Hematopoietic multipotent progenitor cell treated with erythropoietin and hydrocortisone succinate and interleukin-3 and kit ligand, for 17 days (in vitro differentiated cells): ENCODE data around the gene C1QC.

ENCODE experiments used
- DNase-seq: peaks from one replicate; pipeline ENCODE4 v3.0.0-alpha.2; 2015; ENCODE audit warnings: low spot score

The C1QC gene

DNA sequence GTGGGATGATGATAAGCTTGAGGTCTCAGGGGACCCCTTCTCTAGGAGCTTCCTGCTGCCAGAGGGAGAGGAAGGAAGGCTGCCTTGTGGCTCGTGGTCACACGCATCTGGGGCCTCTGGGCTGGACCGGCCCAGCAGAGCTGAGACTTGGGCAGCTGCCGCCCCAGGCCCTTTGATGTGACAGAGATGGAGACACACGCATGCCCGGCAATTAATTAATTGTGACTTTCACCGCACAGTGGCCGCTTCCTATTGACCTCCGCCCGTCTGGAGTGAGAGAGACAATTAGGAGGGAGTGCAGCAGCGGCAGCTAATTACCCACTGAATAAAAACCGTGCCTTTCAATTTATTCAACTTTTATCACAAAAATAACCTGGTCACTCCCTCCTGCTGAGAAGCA, 23.6 kb upstream of the C1QC start:
- DNase-seq = no peak

DNA sequence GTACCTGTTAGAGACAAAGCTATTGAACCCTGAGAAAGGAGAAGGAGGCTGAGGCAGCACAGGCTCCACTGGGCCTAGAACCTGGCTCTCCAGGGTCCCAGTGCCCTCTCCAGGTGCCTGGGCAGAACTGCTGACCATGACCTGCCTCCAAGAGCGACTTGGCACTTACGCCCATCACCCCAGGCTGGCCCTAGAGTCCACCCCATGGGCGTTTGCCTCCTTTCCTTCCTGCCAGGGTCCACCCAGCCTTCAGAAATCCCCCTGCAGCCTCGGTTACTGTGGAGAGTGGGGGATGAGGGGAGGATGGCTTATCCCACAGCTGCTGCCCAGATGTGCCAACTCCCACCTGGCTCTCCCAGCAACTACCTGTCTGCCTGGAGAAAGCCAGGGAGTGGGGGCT, 21.7 kb upstream of the C1QC start:
- DNase-seq = no peak

DNA sequence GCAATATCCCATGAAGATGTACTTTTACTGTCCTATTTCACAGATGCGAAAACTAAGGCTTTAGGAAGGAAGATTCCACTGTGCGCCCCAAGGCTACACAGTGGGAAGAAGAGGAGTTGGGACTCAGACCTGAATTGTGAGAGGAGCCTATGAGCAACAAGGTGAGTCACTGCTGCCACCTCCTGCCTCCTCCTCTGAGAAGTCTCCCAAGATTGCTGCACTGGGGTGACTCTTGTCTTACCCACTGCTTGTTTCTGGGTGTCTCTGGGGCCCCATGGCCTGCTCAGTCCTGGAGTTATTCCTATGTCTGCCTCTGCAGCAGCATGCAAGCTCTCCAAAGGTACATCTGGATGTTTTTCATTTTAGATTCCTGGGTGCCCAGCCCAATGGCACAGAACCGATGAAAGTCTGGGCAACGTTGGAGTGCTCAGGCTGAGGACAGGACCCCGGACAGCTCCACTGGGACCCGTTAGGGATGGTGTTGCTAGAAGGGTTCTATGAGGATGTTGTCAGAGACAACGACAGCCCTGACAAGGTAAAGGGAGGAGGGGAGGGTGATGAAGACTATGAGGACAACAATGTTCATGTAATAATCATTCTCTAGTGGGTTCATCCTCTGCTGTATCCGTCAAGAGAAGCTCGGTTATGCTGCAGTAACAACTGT, 18.0 kb upstream of the C1QC start:
- DNase-seq = no peak

DNA sequence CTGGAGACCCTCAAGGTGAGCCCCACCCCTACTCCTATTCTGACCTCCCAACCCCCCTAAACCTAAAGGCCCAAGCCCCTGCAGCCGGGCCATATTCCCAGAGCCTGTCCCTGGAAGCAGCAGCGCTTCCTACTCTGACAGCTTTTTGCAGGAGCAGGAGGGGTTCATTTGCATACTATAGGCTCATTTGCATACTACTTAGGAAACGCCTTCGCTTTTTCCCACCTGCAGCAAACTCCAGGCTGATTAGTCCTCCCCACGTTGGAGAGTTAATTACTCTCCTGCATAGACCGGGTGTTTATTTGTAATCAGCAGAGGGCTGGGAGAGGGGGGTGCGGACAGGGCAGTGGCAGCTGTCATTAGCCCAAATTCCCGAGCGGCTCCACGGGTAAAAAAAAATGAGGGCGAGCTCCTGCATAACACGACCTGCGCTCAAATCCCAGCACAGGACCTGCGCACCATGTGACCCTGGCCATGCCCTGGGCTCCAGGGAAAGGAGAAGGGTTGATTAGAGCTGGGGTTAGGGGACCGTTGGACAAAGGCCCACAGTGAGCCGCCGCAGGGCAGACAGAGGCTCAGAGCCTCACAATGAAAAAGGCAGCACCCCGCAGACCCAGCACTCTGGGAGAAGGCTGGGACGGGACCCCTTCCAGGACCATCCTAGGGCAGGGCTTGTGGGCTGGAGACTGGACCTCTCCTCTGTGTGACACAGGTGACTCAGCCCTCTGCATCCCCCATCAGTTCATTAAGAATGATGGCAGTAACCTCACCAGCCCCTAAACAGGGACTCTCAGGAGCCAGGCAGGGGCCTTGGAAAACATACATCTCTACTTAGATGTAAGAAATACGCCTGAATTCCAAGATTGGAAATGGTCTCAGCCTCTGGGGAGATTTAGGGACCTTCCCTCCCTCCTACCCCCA, 16.9 kb upstream of the C1QC start:
- no peak for DNase-seq

DNA sequence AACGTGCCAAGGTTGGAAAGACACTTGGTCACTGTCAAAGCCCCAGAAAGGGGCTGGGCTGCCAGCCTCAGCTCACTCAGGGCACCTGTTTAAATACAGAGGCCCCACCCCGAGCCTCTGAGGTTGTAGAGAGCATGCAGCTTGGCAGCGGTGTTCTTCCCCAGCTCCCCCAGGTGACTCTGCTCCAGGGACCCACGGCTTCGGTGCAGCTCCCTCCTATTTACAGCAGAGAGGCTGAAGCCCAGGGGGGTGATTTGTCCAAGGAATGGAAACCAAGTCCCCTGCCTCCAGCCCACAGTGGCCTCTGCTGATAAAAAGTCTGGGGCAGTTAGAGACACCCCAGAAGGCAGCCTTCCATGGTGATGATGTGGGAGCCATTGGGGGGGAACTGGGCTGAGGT, 16.1 kb upstream of the C1QC start:
- no peak for DNase-seq

DNA sequence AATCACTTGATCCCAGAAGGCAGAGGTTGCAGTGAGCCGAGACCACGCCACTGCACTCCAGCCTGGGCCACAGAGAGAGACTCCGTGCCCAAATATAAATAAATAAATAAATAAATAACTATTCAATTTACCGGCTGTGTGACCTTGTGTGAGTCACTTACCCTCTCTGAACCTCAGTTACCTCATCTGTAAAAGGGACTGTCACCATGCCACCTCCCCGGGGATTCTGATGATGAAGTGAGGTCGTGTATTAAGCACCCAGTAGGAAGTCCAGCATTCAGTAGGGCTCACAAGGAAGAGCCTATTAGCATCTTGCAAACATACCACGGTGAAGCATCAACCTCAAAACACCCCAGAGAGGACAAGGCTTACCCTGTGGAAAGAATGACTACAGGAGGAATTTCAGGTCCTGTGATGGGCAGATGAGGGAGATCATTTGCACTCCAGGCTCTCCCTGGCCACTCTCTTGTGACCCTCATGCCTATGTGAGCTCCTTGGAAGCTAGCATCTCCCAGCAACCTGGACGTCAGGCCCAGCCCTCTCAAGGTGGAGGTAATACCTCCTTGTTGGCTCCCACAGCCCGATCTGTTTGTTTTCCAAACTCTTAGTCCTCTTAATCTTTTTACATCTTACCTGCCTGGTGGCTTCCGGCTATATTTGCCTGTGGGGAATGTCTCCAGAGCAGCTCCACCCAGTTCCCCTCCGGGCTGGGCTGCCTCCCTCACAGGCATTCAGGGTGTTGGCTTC, 14.6 kb upstream of the C1QC start:
- no peak for DNase-seq

DNA sequence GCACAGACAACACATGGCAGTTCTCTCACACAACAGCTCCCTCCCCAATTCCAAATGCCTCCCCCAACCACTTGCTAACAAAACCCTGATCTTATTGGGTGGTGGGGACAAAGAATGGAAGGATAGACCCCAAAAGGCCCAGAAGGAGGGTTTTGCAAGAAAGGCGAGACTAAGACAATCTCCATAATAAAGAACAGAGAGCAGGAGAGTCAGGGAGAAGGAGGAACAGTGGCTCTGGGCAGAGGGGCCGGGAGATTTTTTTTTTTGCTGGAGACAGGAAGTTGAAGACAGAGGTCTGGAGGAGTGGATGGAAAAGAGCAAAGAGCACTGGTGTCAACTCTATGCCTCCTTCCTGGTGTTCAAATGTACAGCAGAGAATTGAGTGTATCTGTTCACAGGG, 13.5 kb upstream of the C1QC start:
- no peak for DNase-seq

DNA sequence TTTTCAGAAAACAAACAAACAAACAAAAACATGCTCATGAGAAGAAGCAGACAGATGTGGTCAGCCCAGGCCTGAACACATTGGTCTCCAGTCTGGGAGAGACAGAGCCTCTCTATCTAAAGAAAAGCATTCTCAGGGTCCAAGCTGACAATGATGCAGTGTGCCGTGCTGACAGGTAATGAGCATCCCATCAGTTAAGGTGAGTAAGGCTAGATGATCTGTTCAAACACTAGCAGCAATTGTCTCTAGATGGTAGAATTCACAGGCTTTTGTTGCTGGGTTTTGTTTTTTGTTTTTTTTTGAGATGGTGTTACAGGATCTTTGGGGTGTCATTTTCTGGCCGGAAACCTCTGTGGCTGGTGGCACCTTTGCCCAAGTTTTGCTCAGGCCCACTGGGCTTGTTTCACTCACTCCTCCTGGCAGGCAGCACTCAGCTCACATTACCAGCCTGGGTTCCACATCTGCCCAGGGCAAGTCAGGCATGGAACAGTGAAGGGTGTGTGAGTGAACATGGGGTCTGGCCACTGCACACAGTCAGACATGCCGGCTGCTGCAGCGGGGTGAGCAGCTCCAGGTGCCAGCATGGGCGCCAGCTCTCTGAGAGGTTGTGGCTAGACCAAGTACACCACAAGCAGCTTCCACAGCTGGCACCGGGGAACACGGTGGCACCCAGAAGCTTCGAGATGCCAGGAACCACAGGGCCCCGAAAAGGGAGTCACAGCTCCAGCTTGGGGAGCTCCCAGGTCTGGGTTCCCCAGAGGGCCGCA, 9.6 kb upstream of the C1QC start:
- no peak for DNase-seq

DNA sequence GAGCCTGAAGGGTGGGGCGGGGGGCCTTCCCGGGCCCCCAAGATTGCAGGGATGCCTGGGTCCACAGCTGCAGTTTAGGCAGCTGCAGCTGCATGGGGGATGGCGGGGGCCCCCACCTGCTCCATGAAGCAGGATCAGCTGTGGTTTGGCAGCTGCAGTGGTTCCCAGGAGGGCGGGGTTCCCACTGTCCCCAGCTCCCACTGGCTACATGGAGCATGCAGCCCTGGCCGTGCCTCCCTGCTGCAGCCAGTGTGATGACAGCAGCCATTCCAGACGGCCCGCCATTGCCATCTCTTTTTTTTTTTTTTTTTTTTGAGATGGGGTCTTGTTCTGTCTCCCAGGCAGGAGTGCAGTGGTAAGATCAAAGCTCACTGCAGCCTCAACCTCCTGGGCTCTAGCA, 8.0 kb upstream of the C1QC start:
- no peak for DNase-seq

DNA sequence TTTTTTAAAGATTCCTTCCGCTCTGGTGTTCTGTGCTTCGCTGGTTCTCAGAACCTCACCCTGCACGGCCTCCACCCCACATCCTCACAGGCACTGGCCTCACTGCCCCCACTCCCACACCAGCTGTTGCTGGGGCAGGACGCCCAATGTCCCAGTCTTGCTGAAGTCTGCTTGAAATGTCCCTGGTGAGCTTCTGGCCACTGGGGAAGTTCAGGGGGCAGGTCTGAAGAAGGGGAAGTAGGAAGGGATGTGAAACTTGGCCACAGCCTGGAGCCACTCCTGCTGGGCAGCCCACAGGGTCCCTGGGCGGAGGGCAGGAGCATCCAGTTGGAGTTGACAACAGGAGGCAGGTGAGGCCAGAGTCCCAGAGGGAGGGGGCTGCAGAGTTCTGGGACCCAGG, 7.1 kb upstream of the C1QC start, which contains the start of gene C1QA:
C1QA (plus strand) TSS at position 276 of the 400 bp plus-strand sequence. CDS start 989 bp downstream, outside the sequence.
- no peak for DNase-seq

DNA sequence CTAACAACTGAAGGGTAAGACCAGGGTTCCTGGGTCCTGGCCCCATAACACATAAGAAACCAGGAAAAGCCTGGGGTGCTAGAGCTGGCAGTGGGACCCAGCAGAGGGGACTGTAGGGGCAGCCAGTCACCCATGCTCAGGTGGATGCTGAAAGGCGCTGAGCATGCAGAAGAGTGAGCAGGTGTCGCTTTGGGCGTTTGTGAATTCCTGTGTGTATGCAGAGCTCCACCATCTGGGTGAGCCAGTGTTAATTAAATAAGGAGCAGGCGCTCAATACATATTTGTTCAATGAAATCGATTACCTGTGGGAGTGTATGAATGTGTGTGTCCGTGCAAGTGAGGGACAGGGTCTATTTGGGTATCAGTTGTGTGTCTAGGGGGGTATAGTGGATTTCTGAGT, 6.5 kb upstream of the C1QC start:
- no peak for DNase-seq

DNA sequence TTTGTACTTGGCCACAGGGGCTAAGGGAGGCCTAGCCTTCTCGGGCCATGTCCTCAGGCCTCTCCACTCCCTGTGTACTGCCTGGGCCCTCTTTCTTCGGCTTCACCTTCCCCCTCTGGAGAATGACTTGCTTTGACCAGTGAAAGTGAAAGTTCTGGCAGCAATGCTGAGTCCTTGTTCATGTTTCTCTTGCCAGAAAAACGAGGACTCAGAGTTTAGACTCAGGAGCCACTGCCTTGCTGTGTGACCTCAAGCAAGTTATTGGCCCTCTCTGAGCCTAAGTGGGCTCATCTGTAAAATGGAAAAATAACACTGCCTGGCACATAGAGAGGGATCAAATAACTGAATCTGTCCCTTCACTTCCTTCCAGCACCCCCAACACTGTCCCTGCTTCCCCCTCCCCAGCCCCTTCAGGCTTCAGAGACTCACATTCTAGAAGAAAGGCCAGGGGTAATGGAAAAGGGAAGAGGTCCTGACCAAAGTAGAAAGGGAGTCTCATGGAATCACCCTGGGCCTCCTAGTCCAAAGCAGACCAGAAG, 5.5 kb upstream of the C1QC start:
- DNase-seq = no peak

DNA sequence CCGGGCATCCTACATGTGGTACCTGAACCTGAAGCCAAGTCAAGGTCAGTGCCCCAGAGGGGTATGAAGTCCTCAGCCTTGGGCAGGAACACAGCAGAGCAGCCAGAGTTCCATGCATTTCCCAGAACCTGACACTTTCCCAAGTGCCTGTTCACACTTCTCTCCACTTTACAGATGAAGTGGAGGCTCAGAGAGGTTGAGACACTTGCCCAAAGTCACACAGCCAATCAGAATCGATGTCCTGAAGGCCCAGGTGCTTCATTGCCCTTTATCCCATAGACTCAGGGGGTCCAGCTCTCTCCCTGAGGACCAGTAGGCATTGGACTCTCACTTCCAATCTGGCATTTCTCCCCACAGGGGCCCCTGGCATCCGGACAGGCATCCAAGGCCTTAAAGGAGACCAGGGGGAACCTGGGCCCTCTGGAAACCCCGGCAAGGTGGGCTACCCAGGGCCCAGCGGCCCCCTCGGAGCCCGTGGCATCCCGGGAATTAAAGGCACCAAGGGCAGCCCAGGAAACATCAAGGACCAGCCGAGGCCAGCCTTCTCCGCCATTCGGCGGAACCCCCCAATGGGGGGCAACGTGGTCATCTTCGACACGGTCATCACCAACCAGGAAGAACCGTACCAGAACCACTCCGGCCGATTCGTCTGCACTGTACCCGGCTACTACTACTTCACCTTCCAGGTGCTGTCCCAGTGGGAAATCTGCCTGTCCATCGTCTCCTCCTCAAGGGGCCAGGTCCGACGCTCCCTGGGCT, 4.8 kb upstream of the C1QC start:
- no peak for DNase-seq

DNA sequence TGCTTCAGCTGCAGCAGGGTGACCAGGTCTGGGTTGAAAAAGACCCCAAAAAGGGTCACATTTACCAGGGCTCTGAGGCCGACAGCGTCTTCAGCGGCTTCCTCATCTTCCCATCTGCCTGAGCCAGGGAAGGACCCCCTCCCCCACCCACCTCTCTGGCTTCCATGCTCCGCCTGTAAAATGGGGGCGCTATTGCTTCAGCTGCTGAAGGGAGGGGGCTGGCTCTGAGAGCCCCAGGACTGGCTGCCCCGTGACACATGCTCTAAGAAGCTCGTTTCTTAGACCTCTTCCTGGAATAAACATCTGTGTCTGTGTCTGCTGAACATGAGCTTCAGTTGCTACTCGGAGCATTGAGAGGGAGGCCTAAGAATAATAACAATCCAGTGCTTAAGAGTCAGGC, 4.1 kb upstream of the C1QC start:
- no peak for DNase-seq

DNA sequence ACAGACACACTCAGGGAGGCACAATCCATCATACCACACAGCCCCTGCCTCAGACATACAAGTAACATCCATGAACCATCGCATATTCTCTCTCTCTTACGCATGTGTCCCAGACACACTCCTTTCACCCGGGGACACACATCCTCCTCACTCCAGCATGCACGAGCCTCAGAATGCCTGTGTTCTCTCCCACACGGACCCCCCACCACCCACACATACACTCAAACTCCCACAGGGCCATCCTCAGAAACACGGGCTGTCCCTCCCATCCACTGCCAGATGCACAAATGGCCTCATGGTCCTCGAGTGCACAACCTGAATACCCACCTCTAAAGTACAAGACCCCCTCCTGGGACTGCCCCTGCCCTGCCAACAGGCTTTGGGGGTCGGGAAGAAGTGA, 2.2 kb upstream of the C1QC start:
- DNase-seq = no peak

DNA sequence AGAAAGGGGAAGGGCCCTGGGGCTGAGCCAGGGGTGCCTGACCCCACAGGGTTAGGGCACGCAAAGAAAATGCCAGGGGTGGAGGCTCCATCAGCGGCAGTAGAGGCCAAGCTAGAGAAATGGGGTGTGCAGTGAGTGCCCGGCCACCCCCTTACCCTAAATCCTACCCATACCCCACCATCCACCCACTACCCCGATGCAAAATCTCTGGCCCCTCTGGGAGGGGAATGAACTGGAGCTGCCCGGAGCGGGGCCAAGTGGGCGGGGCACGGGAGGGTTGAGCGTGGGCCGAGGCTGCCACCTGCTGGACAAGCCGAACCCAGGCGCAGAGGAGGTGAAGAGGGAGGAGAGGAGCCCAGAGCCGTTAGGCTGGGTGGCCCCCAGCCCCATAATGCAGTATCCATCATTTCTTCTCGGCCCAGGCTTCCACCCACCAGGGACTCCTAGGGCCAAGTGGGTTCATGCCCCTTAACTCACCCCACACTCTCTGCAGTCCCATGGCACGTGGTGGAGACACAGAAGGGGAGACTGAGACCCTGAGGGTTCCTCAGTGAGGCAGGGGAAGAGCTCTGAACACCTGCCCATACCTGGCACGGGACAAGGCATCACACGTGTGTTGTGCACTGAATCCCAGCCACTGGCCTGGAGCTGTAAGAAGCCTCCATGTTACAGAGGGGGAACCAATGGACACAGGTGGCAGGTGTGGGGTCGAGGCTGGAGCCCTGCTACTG, 1.4 kb upstream of the C1QC start:
- peak; percentile 52 for DNase-seq

DNA sequence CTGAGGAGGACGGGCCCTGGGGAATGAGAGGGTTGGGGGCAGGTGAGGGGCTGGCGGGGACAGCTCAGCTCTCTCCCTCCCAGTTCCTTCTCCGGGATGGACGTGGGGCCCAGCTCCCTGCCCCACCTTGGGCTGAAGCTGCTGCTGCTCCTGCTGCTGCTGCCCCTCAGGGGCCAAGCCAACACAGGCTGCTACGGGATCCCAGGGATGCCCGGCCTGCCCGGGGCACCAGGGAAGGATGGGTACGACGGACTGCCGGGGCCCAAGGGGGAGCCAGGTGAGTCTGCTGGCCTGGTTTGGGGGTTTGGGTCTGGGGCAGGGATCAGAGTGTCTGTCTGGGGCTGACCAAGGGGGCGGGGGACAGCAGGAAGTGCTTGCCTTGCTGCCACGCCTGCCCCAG, 495 bp downstream of the C1QC start:
- DNase-seq = no peak

DNA sequence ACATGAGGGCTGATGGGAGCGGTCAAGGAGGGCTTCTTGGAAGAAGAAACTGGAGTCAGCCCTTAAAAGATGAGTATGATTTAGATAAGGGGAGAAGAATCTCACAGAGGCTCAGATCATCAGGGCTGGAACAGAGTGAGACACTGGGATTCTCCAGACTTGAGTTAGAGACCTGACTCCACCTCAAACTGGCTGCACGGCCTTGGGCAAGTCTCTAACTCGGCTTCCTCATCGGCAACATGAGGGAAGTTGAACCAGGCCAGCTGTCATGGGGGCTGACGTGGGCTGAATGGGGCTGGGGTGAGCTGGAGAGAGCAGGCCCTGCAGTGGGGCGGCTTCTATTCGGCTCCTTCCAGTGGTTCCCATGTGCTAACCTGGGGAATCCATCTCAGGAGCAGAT, 2.5 kb downstream of the C1QC start:
- DNase-seq = no peak

DNA sequence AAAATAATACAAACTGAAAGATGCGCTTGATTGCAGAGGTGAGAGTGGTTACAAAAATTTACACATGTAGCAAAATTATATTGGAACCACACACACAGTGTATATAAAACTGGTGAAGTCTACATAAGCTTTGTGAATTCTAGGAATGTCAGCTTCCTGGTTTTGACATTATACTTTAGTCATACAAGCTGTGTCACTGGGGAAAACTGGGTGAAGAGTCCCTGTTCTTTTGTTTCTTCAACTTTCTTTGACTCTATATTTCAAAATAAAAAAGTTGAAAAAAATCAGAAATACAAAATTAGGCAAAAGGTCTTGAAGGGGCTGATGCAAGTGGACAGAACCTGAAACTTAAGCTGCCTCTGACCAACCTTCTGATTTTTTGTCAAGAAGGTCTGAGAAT, 3.0 kb downstream of the C1QC start:
- no peak for DNase-seq

DNA sequence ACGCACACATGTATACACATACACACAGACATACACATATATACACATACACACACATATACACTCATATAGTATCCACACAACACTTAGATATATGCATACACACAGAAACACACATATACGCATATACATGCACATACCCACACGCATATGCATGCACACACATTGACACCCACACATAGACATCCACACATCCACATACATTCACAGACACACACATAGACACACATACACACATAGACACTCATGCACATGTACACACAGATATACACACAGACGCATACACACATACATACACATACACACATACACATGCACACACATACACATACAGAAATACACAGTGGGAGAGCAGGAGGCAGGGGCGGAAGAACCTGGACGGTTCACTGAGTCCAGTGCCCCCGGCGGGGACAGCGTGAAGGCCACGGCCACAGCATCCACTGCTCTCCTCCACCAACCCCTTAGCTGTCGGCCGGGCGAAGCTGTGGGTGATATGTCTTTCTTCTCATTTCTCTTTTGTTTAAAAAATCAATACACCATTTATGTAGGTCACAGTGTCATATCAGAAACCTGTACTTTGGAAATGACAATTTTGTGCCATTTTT, 6.8 kb downstream of the C1QC start:
- DNase-seq = no peak
